ENCODE results near the gene BMPER.

The BMPER gene

DNA sequence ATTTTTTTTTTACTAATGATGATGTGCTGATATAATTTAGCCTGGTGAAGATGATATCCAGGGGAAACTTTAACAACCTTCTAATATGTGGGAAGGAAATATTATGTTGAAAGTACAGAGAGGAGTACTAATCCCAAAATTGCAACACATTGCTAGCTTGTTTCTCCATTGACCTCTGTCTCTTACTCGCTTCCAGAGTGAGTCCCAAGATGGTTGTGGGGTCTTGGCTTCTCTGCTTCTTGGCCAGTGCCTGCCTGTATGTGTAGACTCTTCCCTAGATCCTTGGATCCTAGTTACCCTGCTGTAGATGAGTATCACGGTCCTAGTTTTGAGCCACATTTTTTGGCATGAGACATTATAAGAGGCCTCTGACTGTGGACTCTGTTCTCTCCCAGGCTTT is 17.5 kb downstream of the BMPER start:
- DNase-seq (ENCODE audit: low read depth in 2 of 2) = no peak

DNA sequence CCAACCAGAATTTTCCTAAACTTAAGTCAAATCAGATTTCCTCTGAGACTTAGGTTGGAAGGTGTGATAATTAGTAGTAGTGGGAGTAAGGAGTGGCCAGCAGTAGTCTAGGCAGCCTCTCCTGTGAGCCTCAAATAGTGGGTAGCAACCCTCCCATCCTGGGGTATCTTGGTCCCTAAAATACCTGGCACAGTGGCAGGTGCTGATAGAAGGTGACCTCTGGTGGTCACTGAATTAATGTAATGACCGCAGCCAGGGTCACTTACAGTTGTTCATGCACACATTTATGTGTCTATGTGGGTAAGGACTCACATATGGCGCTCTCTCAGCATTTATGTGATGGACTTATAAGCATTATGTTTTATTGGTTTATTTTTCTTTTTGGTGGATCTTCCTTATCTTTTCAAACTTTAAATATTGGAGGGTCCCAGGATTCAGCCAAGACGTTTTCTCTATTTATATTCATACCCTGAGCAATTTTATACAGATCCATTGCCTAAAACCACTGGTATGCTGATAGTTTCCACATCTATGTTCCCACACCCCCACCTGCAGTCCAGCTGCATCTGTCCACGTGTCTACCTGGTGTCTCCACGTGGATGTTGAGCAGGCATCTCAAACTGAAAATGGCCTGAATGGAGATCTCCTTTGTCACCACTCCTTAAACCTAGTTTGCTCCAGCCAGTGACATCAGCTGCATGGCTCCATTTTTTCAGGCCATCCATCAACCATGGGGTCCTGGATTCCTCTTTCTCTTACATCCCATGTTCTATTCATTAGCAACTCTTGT is 18.3 kb downstream of the BMPER start:
- no peak for DNase-seq (ENCODE audit: low read depth in 2 of 2)

DNA sequence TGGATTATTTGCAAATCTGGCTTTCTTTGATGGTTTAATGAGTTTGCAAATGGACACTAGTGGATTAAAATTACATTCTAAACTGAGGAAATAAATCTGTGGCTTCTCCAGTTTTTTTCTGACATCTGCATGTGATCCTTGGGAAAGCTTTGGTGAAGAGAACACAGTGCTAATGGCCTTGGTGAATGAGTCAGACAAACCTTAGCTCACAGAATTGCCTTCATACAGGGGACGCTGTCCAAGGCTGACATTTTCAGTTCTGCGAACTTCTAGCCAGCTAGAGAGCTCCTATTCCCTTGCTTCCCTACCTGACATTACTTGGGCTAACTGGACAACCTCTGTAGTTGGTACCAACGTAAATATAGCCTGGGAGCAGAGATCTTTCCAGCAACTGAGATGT is 21.2 kb downstream of the BMPER start:
- DNase-seq (ENCODE audit: low read depth in 2 of 2) = no peak

DNA sequence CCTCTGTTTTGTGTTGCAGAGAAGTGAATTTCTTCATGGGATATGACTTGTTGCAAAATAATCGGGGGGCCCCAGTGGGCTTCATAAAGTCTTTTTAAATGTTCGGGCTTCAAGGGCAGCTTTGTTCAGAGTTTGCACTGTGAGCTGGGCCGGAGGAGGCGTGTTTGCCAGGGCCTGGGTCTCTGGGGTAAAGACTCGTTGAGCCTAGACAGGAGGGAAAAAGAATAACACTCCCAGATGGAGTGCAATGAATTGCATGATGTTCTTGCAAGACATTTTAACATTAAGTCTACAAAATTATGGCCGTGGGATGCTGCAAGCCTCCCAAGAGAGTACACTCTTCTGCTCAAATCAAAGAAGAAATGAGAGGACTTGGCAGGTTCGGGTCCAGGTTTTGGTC is 23.6 kb downstream of the BMPER start:
- DNase-seq (ENCODE audit: low read depth in 2 of 2) = no peak

DNA sequence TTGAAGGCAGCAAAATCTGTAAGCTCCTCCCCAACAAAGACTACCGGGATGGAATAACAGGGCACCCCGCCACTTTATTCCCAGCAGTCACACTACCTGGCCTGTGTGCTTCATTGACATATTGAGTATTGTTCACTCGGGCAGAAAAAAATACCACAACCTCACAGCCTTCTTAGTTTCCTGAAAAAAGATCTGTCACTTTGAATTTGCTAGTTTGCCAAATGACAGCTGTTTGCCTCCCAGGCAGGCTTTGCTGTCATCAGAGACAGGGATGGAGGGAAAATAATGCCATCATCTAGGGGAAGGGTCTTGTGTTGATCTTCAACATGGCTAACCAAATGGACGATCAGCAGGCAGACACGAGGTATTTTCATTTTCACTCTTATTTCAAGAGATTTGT is 26.9 kb downstream of the BMPER start:
- DNase-seq (ENCODE audit: low read depth in 2 of 2) = no peak

DNA sequence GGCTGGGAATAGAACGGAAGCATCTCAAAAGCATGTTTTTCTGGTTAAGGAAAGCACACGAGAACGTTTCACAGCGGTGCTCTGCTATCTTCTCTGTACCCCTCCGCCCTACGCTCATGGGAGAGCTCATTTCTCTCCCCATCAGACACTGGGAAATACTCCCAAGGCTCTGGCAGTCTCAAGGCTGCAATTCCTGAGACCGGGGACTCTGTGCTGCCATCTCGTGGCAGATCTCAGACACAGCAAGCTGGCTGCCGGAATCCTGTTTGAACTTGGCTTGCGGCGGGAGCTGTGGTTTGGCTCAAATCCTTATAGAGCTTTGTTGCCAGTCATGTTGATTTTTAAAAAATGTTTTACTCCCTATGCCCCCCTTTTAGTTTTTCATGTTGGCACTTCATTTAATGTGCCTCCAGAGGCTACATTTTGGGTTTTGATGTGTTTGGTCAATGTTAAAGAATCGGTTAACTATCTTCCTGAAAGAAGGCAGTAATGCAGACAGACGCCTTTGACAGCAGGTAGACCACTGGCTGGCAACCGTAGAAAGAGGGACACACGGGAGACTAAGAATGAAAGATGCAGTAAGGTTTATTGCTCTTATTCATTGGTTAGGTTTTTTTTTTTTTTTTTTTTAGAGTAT is 27.6 kb downstream of the BMPER start:
- peak; percentile 15 to 30 for DNase-seq (ENCODE audit: low read depth in 2 of 2)

DNA sequence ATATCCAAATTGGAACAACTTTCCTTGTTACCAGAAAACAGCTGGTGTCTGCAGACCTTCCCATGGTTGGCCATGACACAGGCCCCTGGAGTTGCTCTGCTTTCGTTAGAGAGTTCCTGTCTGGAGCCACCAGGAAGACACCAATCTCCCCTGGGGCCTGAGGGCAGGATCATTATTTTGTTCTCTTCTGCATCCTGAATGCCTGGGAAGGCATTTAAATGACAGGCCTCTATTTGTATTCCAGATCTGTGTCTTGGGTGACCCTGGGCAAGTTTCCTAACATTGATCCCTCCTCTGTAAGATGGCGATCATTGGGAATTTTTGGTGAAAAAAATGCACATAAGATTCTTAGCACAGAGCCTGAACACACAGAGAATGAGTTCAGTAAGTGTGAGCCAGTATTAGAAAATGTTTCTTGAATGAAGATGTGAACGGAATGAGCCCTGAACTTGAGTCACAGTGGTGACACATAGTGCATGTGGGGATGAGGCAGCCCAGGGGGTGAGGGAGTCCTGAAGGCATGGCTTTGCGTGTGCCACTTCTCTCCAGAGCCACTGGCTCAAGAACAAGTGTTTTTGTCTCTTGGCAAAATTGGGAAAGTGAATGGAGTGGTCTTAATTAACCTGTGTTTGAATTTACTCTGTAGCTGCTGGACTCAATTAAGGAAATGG is 28.4 kb downstream of the BMPER start:
- DNase-seq (ENCODE audit: low read depth in 2 of 2) = no peak

DNA sequence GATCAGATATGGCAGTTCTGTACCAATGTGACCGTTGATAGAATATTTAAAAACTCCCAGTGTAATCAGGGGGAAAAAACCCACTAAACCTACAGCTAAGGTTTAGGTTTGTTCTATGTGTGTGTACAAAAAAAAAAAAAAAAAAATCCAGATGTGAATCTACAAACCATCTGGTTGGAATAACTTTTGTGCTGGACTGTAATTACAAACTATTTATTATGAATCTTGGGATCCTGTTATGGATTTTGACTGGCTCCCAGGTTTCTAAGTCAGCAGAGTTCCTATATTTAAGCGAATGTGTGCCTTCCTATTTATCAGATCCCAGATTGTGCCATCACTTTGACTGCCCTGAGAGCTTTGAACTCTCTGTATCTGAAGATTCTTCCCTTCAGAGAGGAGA is 29.1 kb downstream of the BMPER start:
- no peak for DNase-seq (ENCODE audit: low read depth in 2 of 2)

DNA sequence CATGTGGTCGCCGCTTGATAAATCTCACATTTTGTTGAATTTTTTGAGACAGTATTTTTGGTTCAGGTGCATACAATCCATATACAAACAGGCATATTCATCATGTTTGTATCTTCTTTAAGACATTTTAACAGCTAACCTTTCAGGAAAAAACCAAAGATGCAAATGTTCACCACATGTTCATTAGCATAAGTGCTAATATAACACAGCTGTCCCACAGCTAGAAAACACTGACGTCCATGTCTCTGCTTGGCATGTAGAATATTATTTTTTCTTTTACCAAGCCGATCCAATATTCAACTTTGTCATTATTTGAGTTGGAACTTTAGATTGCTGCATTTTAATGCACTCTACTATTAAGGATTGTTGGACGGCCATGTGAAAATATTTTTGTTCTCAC is 31.2 kb downstream of the BMPER start:
- DNase-seq (ENCODE audit: low read depth in 2 of 2) = no peak

DNA sequence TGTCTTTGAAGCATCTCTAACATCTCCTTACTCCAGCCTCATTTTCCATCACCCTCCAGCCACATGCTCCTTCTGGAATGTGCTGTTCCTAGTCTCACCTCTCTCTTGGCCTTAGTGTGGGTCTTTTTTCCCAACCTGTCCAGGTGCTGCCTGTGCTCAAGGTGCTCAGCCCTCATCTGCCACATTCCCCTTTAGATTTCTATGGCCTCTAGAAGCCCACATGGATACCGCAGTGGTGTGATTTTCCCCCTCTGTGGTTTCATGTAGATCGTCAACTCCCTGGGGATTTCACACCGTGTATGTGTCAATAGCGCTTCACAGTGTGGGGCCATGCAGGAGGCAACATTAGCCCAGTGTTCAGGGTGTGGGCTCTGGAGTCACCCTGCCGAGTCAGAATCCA is 32.5 kb downstream of the BMPER start:
- no peak for DNase-seq (ENCODE audit: low read depth in 2 of 2)

DNA sequence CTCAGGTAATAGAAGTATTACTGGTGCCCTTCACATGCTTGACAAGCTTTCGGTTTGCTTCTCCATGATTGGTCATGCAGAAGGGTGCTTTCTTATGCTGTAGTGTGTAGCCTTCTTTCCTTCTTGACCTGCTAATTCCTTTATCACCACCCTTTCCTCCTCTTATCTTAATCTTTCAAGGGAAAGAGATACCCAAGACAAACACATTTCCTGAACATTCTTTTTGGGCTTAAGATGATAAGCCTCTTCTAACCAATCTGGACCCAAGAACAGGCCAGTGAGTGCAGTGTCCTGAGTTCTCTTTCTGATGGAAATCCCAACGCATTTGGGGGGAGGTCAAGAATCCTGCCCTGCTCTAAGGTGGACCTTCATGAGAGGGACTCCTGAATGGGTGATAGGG is 33.8 kb downstream of the BMPER start:
- DNase-seq (ENCODE audit: low read depth in 2 of 2) = no peak

DNA sequence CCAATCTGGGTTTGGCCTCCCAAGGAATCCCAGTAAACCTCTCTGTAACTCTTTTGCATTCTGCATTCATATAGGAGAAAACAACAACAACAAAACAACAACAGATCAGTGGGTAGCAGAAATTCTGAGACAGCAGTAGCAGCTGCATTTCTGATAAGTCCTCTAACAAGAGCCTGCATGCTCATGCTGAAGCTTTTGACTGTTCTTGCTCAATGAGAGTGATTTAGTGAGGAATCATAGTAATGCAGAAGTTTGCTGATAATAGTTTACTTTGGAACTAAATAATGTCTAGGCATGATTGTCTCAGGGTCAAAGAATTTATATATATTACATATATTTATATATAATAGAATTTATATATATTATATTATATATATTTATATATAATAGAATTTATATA is 35.2 kb downstream of the BMPER start:
- no peak for DNase-seq (ENCODE audit: low read depth in 2 of 2)

DNA sequence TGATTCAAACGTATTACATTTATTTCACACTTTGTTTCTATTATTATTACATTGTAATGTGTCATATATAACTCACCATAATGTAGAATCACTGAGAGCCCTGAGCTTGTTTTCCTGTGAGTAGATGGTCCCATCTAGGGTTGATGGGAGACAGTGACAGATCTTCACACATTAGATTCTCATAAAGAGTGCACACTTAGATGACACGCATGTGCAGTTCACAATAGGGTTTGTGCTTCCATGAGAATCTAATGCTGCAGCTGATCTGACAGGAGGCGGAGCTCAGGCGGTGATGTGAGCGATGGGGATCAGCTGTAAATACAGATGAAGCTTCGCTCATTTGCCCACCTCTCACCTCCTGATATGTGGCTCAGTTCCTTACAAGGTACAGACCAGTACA is 36.1 kb downstream of the BMPER start:
- DNase-seq (ENCODE audit: low read depth in 2 of 2) = no peak

DNA sequence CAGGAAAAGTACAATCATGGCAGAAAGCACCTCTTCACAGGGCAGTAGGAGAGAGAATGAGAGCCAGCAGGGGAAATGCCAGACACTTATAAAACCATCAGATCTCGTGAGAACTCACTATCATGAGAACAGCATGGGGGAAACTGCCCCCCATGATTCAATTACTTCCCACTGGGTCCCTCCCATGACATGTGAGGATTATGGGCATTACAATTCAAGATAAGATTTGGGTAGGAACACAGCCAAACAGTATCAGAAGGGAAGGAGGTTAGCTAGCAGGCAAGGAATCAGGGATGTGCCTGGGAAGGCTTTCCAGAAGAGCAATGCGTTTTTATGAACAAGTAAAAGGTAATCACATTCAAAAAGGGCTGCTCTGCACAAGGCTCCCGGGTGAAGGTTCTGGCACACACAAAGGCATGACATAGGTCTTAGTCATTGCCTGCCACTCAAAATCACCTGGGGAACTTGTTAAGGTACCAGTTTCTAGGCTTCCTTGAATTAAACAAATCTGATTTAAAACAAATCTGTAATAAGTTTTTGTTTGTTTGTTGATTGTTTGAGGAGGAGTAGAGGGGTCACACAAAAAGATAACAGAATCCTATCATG is 40.9 kb downstream of the BMPER start:
- no peak for DNase-seq (ENCODE audit: low read depth in 2 of 2)

DNA sequence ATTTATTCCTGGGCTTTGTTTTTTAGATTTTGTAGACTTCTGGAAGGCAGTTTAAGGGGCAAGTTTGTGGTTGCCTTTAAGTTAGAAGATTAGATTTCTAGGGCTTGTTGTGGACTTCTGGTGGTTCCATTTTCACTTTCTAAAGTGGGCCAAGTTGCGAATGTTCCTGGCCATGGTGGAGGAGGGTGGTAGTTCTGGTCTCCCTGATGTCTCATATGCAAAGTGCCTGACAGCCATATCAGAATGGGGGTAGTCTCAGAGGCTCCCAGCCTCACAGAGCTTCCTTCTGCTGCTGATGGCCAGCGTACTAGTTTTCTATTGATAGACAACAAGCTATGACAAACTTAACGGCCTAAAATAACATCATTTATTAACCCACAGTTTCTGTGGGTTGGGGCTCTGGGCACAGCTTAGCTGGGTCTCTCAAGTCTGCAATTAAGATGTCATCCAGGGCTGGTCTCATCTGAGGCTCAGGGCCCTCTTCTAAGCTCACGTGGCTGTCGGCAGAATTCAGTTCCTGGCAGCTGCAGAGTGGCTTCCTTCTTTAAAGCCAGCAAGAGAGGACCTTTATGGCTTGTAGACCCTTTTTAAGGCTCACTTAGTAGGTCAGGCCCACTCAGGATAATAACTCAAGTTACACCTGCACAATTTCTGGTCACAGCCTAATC is 44.8 kb downstream of the BMPER start:
- DNase-seq (ENCODE audit: low read depth in 2 of 2) = no peak

DNA sequence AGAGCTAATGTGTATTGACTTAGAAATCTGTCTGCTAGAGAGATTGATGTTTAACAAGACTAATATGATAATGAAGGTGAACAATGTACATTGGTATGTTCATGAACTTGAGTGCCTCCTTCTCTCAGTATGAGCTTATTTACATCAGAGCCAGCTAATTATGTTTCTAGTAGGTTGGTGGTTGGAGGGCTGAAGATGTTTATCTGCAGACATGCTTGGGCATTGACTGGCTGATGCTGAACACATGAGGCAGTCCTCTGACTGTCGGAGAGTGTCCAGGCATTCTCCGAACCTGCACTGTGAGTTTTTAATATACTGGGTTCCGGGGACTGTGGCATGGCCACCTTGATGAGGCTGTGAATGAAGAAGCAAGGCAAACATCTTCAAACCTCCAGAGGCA is 47.5 kb downstream of the BMPER start:
- DNase-seq (ENCODE audit: low read depth in 2 of 2) = no peak

DNA sequence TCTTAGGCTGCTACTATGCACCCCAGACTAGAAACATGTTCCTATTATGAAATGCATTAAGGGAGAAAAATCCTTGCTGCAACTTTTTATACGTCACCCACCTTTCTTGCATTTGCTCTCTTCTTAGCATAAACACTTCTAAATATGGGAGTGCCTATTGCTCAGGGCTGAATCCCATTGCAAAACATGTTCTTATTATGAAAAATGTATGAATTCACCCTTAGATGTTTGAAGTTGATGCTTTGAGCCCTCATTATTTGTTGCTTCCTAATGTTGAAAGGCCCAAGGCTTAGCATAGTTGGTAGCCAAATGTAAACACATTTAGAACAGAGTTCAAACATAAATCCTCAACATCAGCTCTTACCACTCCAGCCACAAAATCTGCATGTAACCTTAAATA is 52.8 kb downstream of the BMPER start:
- no peak for DNase-seq (ENCODE audit: low read depth in 2 of 2)

DNA sequence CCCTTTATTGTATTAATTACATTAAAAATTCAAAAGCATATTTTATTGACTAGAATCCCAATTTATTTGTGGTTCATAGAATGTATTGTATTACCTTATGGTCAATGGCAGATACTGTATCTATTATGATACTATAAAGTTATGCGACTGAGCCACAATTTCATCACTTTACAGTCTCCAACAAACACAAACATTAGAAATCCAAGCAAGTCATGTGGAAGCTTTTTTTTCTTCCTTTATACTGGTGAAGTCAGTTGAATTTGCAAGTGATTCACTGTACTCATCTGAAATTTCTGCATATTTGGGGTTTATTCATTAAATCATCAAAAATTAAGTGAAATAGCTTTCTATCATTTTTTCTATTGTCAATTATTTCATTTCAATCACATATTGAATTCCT is 54.3 kb downstream of the BMPER start:
- no peak for DNase-seq (ENCODE audit: low read depth in 2 of 2)

DNA sequence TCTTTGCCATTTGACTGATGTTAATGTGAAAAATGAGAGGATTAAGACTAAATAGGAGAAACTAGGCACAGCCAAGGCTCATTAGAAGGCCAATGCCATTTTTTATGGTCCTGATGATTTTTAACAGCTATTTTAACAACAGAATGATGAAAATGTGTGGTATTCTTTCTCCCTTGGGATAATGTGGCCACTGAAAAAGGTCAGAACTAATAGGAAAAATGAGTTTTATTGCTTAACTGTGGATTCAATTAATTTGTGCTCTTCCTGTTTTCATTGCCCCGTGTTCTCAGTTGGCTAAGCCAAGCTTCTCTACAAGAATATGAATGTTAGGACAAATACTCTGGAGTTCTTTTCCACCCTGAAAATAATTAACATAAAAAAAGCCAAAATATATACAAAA is 56.6 kb downstream of the BMPER start:
- no peak for DNase-seq (ENCODE audit: low read depth in 2 of 2)

DNA sequence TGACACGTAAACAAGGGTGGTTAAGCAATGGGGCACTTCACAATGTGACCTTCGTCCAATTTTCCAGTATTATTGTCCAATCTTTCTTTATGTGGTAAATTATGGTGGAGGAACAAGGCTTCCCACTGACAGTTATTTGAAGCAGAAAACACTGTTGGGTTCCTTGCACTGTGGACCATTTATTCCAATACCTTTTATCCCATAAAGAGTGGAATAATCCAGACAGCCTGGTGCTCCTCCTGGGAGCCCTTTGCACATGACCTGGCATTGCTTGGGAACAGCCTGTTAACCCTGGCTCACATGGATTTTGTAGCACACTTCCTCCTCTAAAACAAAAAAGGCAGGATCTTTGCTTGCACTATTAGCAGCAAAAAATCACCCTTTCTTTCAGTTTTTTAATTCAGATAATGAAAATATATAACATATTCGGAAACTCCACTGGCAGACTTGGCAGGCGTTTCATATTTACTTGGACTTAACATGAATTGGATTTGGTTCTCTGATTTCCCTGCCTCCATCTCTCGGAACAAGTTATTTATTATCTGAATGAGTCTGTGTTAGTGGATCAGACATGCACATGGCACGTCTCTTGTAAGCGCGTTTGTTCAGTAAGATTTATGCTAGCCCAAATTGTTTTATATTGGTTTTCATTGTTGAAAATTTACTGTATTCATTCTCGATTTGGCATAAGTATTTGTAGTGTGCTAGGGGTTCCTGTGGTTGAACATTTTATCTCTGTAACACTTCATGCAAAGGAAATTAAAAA is 59.3 kb downstream of the BMPER start:
- no peak for DNase-seq (ENCODE audit: low read depth in 2 of 2)

DNA sequence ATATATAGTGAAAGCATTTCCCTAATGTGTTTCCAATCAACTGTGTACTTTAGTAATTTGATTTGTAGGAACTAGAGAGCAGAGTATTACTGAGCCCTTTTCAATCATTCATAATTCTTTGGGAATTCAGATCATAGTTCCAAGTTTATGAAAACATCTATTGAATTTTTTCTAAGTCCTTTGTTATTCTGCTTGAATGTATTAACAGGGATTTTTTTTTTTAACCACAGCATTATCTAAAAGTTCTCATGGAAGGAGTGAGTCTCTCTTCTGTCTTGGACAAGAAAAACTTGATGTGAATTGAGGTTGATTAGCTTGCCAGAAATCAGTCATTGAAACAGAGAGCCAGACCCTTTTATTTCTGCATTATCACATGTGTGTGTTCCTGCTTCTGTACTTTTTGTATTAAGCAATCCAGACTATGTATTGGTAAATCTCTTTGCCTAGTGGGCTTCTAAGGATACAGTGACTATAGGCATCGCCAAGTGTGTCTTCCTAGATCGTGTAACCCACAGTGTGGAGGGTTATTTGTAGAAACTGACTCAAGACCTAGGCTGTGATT is 59.9 kb downstream of the BMPER start:
- no peak for DNase-seq (ENCODE audit: low read depth in 2 of 2)

Measured in stimulated activated CD8-positive, alpha-beta memory T cell treated with anti-CD3 and anti-CD28 coated beads, Interleukin-7, amount 100 ng/mL, for 4 hours (primary cell).